ENCODE data around the gene MCRIP2.

DNA sequence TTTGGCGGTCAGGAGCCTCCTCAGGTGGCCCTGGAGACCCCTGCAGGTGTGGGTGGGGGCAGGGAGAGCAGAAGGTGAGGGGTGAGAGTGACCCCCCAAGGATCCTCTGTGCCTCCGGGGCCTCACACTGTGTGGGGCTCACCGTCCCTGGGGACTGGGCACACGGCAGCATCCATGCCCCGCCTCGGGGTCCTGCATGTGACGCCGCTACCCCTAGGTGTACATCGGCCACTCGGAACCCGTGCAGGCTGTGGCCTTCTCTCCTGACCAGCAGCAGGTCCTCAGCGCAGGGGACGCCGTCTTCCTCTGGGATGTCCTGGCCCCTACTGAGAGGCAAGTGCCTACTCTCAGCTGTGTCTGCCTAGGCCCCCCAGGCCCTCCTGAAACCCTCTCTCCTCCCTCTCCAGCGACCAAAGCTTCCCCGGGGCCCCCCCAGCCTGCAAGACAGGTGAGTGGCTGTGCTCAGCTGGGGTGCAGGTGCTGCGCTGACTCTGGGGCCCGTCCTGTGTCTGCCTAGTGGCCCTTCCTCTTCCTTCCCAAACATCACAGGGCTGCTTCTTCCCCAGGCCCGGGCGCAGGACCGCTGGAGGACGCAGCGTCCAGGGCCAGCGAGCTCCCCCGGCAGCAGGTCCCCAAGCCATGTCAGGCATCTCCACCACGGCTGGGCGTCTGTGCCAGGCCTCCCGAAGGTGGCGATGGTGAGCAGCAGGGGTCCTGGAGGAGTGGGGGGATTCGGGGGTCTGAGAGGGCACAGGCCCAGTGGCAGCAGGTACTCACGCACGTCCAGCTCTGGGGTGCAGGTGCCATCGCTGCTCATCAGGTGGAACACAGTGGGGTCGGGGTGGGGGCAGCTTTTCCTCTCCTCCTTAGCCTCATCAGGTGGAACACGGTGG is 17.3 kb downstream of the MCRIP2 start:
- TF ChIP-seq, protein P1, sequence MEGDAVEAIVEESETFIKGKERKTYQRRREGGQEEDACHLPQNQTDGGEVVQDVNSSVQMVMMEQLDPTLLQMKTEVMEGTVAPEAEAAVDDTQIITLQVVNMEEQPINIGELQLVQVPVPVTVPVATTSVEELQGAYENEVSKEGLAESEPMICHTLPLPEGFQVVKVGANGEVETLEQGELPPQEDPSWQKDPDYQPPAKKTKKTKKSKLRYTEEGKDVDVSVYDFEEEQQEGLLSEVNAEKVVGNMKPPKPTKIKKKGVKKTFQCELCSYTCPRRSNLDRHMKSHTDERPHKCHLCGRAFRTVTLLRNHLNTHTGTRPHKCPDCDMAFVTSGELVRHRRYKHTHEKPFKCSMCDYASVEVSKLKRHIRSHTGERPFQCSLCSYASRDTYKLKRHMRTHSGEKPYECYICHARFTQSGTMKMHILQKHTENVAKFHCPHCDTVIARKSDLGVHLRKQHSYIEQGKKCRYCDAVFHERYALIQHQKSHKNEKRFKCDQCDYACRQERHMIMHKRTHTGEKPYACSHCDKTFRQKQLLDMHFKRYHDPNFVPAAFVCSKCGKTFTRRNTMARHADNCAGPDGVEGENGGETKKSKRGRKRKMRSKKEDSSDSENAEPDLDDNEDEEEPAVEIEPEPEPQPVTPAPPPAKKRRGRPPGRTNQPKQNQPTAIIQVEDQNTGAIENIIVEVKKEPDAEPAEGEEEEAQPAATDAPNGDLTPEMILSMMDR (conservative IDR thresholded peaks at IDR 0.05; ENCODE audit: low read depth in 2 of 2) = peak in 1 of 2 experiments; percentile 28; a peak in 1 of 4 replicates
- TF ChIP-seq JUNB (IDR thresholded peaks at IDR 0.05; ENCODE audit: unreplicated experiment) = no peak
- no peak for TF ChIP-seq EZH2 (IDR thresholded peaks at IDR 0.05; ENCODE audit: low read depth, unreplicated experiment)
- TF ChIP-seq POLR2AphosphoS5 (IDR thresholded peaks at IDR 0.05; ENCODE audit: low read depth) = no peak
- TF ChIP-seq, protein P2, sequence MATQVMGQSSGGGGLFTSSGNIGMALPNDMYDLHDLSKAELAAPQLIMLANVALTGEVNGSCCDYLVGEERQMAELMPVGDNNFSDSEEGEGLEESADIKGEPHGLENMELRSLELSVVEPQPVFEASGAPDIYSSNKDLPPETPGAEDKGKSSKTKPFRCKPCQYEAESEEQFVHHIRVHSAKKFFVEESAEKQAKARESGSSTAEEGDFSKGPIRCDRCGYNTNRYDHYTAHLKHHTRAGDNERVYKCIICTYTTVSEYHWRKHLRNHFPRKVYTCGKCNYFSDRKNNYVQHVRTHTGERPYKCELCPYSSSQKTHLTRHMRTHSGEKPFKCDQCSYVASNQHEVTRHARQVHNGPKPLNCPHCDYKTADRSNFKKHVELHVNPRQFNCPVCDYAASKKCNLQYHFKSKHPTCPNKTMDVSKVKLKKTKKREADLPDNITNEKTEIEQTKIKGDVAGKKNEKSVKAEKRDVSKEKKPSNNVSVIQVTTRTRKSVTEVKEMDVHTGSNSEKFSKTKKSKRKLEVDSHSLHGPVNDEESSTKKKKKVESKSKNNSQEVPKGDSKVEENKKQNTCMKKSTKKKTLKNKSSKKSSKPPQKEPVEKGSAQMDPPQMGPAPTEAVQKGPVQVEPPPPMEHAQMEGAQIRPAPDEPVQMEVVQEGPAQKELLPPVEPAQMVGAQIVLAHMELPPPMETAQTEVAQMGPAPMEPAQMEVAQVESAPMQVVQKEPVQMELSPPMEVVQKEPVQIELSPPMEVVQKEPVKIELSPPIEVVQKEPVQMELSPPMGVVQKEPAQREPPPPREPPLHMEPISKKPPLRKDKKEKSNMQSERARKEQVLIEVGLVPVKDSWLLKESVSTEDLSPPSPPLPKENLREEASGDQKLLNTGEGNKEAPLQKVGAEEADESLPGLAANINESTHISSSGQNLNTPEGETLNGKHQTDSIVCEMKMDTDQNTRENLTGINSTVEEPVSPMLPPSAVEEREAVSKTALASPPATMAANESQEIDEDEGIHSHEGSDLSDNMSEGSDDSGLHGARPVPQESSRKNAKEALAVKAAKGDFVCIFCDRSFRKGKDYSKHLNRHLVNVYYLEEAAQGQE (IDR thresholded peaks at IDR 0.05; ENCODE audit: unreplicated experiment) = no peak

Measured in GM23338 (cell line).